ENCODE data around the gene FCGR3B. TPM values are rescaled to one million over a fixed set of nuclear protein-coding genes. Genes with fewer than 3 reads are reported as not detected.
"Not testable (repeated sequence)": the region's sequence is repeated elsewhere in the genome, so short reads cannot be mapped to it uniquely, and the experiment has no call there.

The FCGR3B gene
- total RNA-seq, 1 donor, result 0.27 TPM

GRCh38 chr1:161642697-161643096 lies 11.7 kb upstream of the FCGR3B start:
- peak in 1 of 3 donors; percentile 61 for DNase-seq (ENCODE audit: low read depth in 2 of 3, low spot score in 2 of 3)

- DNase-seq (ENCODE audit: low read depth in 2 of 3, low spot score in 2 of 3), result not testable (repeated sequence)
Measured at GRCh38 chr1:161639203-161639602, 8.2 kb upstream of the FCGR3B start.

- not testable (repeated sequence) for DNase-seq (ENCODE audit: low read depth in 2 of 3, low spot score in 2 of 3)
Measured at GRCh38 chr1:161638251-161638993, 7.4 kb upstream of the FCGR3B start.

- not testable (repeated sequence) for DNase-seq (ENCODE audit: low read depth in 2 of 3, low spot score in 2 of 3)
Measured at GRCh38 chr1:161636976-161637375, 6.0 kb upstream of the FCGR3B start.

GRCh38 chr1:161636189-161636782 lies 5.3 kb upstream of the FCGR3B start:
- not testable (repeated sequence) for DNase-seq (ENCODE audit: low read depth in 2 of 3, low spot score in 2 of 3)

GRCh38 chr1:161634993-161635392 lies 4.0 kb upstream of the FCGR3B start:
- not testable (repeated sequence) for DNase-seq (ENCODE audit: low read depth in 2 of 3, low spot score in 2 of 3)

- not testable (repeated sequence) for DNase-seq (ENCODE audit: low read depth in 2 of 3, low spot score in 2 of 3)
Measured at GRCh38 chr1:161630128-161630742, 741 bp downstream of the FCGR3B start.

- DNase-seq (ENCODE audit: low read depth in 2 of 3, low spot score in 2 of 3), result not testable (repeated sequence)
Measured at GRCh38 chr1:161626445-161627146, 4.4 kb downstream of the FCGR3B start.

- not testable (repeated sequence) for DNase-seq (ENCODE audit: low read depth in 2 of 3, low spot score in 2 of 3)
Measured at GRCh38 chr1:161624605-161625004, 6.4 kb downstream of the FCGR3B start.

- DNase-seq (ENCODE audit: low read depth in 2 of 3, low spot score in 2 of 3), result not testable (repeated sequence)
Measured at GRCh38 chr1:161623401-161624051, 7.5 kb downstream of the FCGR3B start.

- DNase-seq (ENCODE audit: low read depth in 2 of 3, low spot score in 2 of 3), result peak in 1 of 3 donors; percentile 35
Measured at GRCh38 chr1:161622054-161622453, 8.9 kb downstream of the FCGR3B start.

GRCh38 chr1:161621181-161622000 lies 9.6 kb downstream of the FCGR3B start:
- peak; percentile 46 to 73 (median 58) for DNase-seq (ENCODE audit: low read depth in 2 of 3, low spot score in 2 of 3)

- not testable (repeated sequence) for DNase-seq (ENCODE audit: low read depth in 2 of 3, low spot score in 2 of 3)
Measured at GRCh38 chr1:161620399-161620798, 10.6 kb downstream of the FCGR3B start.

- DNase-seq (ENCODE audit: low read depth in 2 of 3, low spot score in 2 of 3), result not testable (repeated sequence)
Measured at GRCh38 chr1:161618517-161618916, 12.5 kb downstream of the FCGR3B start.

- DNase-seq (ENCODE audit: low read depth in 2 of 3, low spot score in 2 of 3), result not testable (repeated sequence)
Measured at GRCh38 chr1:161616417-161616816, 14.6 kb downstream of the FCGR3B start.

- not testable (repeated sequence) for DNase-seq (ENCODE audit: low read depth in 2 of 3, low spot score in 2 of 3)
Measured at GRCh38 chr1:161613142-161613514, 17.8 kb downstream of the FCGR3B start.

GRCh38 chr1:161612322-161613141 lies 18.4 kb downstream of the FCGR3B start:
- DNase-seq (ENCODE audit: low read depth in 2 of 3, low spot score in 2 of 3), result peak; percentile 75 to 99 (median 95)

- peak in 2 of 3 donors; percentile 40 to 73 for DNase-seq (ENCODE audit: low read depth in 2 of 3, low spot score in 2 of 3)
Measured at GRCh38 chr1:161611866-161612321, 19.1 kb downstream of the FCGR3B start.

- DNase-seq (ENCODE audit: low read depth in 2 of 3, low spot score in 2 of 3), result peak in 1 of 3 donors; percentile 59
Measured at GRCh38 chr1:161610198-161610597, 20.8 kb downstream of the FCGR3B start.
